Keratinocyte (primary cell): Measurements from ENCODE around the gene ERI3.

Experiments
- EZH2 ChIP-seq: IDR thresholded peaks from one replicate; pipeline ENCODE4 v1.6.1; 2012; ENCODE audit warnings: inconsistent platforms, mild to moderate bottlenecking, low read length, moderate library complexity
- TF ChIP-seq, protein P1 (sequence below), 3 experiments: IDR thresholded peaks in 1 of 3; conservative IDR thresholded peaks in 1 of 3; optimal IDR thresholded peaks in 1 of 3; 2 replicates in 2 of 3; 3 replicates in 1 of 3; pipeline versions ENCODE3 to v1.5.1; 2011; ENCODE audit warnings: low read length in 3 of 3, mild to moderate bottlenecking in 3 of 3, moderate library complexity in 2 of 3, control low read depth in 1 of 3, inconsistent platforms in 1 of 3; ENCODE audit not compliant: insufficient read depth in 2 of 3; ENCODE audit errors: extremely low read depth in 1 of 3

DNA sequence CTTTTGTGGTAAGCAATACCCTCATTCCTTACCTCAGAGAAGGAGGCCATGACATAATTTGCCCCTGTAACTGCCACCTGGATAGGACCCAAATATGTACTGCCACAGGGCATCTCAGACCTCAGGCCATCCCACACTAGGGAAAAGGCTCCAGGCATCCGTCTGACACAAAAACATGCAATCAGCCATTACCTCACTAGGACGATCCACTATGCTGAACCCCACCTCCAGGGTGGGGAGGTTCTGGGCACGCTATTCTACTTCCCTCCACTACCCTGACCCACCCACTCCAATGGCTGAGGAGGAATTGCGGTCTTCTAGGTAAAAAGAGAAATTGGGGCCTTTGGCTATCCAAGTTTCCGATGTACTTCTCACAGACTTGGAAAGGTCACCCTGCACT, 53.6 kb downstream of the ERI3 start:
- TF ChIP-seq, protein P1, sequence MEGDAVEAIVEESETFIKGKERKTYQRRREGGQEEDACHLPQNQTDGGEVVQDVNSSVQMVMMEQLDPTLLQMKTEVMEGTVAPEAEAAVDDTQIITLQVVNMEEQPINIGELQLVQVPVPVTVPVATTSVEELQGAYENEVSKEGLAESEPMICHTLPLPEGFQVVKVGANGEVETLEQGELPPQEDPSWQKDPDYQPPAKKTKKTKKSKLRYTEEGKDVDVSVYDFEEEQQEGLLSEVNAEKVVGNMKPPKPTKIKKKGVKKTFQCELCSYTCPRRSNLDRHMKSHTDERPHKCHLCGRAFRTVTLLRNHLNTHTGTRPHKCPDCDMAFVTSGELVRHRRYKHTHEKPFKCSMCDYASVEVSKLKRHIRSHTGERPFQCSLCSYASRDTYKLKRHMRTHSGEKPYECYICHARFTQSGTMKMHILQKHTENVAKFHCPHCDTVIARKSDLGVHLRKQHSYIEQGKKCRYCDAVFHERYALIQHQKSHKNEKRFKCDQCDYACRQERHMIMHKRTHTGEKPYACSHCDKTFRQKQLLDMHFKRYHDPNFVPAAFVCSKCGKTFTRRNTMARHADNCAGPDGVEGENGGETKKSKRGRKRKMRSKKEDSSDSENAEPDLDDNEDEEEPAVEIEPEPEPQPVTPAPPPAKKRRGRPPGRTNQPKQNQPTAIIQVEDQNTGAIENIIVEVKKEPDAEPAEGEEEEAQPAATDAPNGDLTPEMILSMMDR (optimal IDR thresholded peaks at IDR 0.05 in 1 of 3, IDR thresholded peaks at IDR 0.05 in 1 of 3, conservative IDR thresholded peaks at IDR 0.05 in 1 of 3; ENCODE audit: extremely low read depth in 1 of 3, insufficient read depth in 2 of 3, low read length in 3 of 3), result no peak
- TF ChIP-seq EZH2, result no peak
